Prostate gland (tissue), 2 donors: ENCODE data around the gene IGSF11.

Experiments
- CTCF ChIP-seq, 4 experiments: fragments of 200-600 bp in 2 of 4; fragments of 450-650 bp in 2 of 4; sonication (generic) in 2 of 4; IDR thresholded peaks; 1 replicate in 3 of 4; 2 replicates in 1 of 4; pipeline ENCODE4 v1.5.1; 2016 to 2019; ENCODE audit warnings: antibody characterized with exemption in 4 of 4, mild to moderate bottlenecking in 2 of 4, moderate library complexity in 2 of 4
- POLR2AphosphoS5 ChIP-seq: sonication (generic); formaldehyde crosslinking; IDR thresholded peaks from one replicate; pipeline ENCODE4 v1.6.1; 2017; ENCODE audit warnings: antibody characterized with exemption

GRCh38 chr3:119011528-119011927 is 23.1 kb downstream of the IGSF11 start:
- TF ChIP-seq POLR2AphosphoS5 (no peak), CTCF (IDR thresholded peaks at IDR 0.05) (no peak)
